ENCODE data around the gene ATP2B2.

The ATP2B2 gene

GRCh38 chr3:10504171-10505049, 976 bp downstream of the ATP2B2 start:
- Histone ChIP-seq H3K9ac (no peak overlapping the region), H3K36me3 (ENCODE audit: insufficient read depth) (no peaks in the 10 kb centered on the region), H3K4me3 (IDR thresholded peaks at IDR 0.05; ENCODE audit: insufficient read depth, low read depth, low read length) (no peak overlapping the region), H3K4me2 (no peak overlapping the region), H3K27ac (no peak overlapping the region), H3K4me1 (ENCODE audit: low read depth, poor library complexity, severe bottlenecking) (no peaks in the 10 kb centered on the region), H3K27me3 (ENCODE audit: insufficient read depth, low read depth) (peaks cover 3% of the 10 kb centered on the region; the same call in 1 of the 2 replicates), H3K79me2 (ENCODE audit: insufficient read depth, low read depth) (no peaks in the 10 kb centered on the region), H4K20me1 (ENCODE audit: insufficient read depth) (no peaks in the 10 kb centered on the region), H2AFZ (ENCODE audit: low read depth) (no peak overlapping the region)
- TF ChIP-seq CTCF (conservative IDR thresholded peaks at IDR 0.05; ENCODE audit: low read depth, low read length): no peak

DNA sequence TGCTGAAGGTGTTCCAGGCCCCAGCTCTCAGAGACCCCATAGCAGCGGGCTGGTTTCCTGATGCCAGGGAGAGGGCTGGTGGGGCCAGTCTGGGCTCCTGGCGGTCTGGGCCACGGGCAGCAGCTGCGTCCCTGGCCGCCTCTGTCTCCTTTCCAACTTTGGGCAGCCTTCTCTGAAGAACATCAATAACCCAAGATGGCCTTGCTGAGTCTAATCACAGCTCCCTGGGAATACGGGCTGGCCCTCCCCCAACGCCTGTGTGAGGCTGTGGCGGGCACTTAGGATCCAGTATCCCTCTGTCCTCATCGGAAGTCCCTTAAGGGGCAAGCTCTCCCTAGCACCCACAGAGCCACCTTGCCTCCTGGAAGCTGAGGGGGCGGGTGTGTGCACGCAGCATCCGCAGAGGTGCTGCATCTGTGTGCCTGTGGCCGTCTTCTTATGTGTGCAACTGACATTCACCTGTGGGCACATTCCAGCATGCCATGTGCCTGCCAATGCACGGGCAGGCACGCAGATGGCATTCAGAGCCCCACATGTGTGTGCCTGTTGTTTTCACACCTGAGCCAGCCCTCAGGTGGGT, 2.1 kb downstream of the ATP2B2 start:
- H3K36me3 ChIP-seq (ENCODE audit: insufficient read depth): no peaks in the 10 kb centered on the region
- no peak for TF ChIP-seq CTCF (conservative IDR thresholded peaks at IDR 0.05; ENCODE audit: low read depth, low read length)
- no peak overlapping the region for H2AFZ ChIP-seq (ENCODE audit: low read depth)
- H3K4me2 ChIP-seq: no peak overlapping the region
- H3K27ac ChIP-seq: no peak overlapping the region
- no peaks in the 10 kb centered on the region for H3K79me2 ChIP-seq (ENCODE audit: insufficient read depth, low read depth)
- no peaks in the 10 kb centered on the region for H3K4me1 ChIP-seq (ENCODE audit: low read depth, poor library complexity, severe bottlenecking)
- no peak overlapping the region for H3K4me3 ChIP-seq (IDR thresholded peaks at IDR 0.05; ENCODE audit: insufficient read depth, low read depth, low read length)
- no peaks in the 10 kb centered on the region for H4K20me1 ChIP-seq (ENCODE audit: insufficient read depth)
- H3K27me3 ChIP-seq (ENCODE audit: insufficient read depth, low read depth): peaks cover 3% of the 10 kb centered on the region; the same call in 1 of the 2 replicates
- H3K9ac ChIP-seq: no peak overlapping the region

GRCh38 chr3:10502185-10502880, 3.1 kb downstream of the ATP2B2 start:
- peaks cover 3% of the 10 kb centered on the region; the same call in 1 of the 2 replicates for H3K27me3 ChIP-seq (ENCODE audit: insufficient read depth, low read depth)
- no peak overlapping the region for H2AFZ ChIP-seq (ENCODE audit: low read depth)
- H3K4me1 ChIP-seq (ENCODE audit: low read depth, poor library complexity, severe bottlenecking): no peaks in the 10 kb centered on the region
- no peaks in the 10 kb centered on the region for H3K79me2 ChIP-seq (ENCODE audit: insufficient read depth, low read depth)
- H3K27ac ChIP-seq: no peak overlapping the region
- H3K4me2 ChIP-seq: no peak overlapping the region
- H3K4me3 ChIP-seq (IDR thresholded peaks at IDR 0.05; ENCODE audit: insufficient read depth, low read depth, low read length): no peak overlapping the region
- no peak for TF ChIP-seq CTCF (conservative IDR thresholded peaks at IDR 0.05; ENCODE audit: low read depth, low read length)
- no peaks in the 10 kb centered on the region for H3K36me3 ChIP-seq (ENCODE audit: insufficient read depth)
- H3K9ac ChIP-seq: no peak overlapping the region
- no peaks in the 10 kb centered on the region for H4K20me1 ChIP-seq (ENCODE audit: insufficient read depth)

DNA sequence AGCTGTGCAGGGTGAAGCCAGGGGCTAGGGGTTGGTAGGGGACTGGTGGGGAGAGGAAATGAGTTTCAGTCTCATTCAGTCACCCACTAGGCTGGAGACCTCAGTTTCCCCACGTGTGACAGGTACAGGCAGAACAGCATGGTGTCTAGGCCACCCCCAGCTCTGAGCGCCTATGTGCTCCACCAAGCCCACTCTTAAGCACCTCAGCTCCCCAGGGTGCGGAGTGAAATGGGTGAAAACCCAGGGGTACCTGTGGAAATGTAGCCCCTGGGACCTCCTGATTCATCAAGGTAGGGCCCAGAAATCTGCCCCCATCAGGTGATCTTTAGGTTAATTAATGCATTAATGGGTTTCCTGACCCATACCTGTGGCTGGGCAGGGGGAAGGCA, 3.7 kb downstream of the ATP2B2 start:
- peaks cover 3% of the 10 kb centered on the region; the same call in 1 of the 2 replicates for H3K27me3 ChIP-seq (ENCODE audit: insufficient read depth, low read depth)
- H2AFZ ChIP-seq (ENCODE audit: low read depth): no peak overlapping the region
- H4K20me1 ChIP-seq (ENCODE audit: insufficient read depth): no peaks in the 10 kb centered on the region
- H3K36me3 ChIP-seq (ENCODE audit: insufficient read depth): no peaks in the 10 kb centered on the region
- no peak overlapping the region for H3K4me2 ChIP-seq
- H3K9ac ChIP-seq: no peak overlapping the region
- H3K79me2 ChIP-seq (ENCODE audit: insufficient read depth, low read depth): no peaks in the 10 kb centered on the region
- no peaks in the 10 kb centered on the region for H3K4me1 ChIP-seq (ENCODE audit: low read depth, poor library complexity, severe bottlenecking)
- H3K27ac ChIP-seq: no peak overlapping the region
- H3K4me3 ChIP-seq (IDR thresholded peaks at IDR 0.05; ENCODE audit: insufficient read depth, low read depth, low read length): no peak overlapping the region
- no peak for TF ChIP-seq CTCF (conservative IDR thresholded peaks at IDR 0.05; ENCODE audit: low read depth, low read length)
